HG03432 (cell line): ENCODE measurements around the gene ING5.
"Not testable (repeated sequence)": the region's sequence is repeated elsewhere in the genome, so short reads cannot be mapped to it uniquely, and the experiment has no call there.

Experiments used
- ATAC-seq: cut with Tn5 transposase; IDR thresholded peaks from one replicate; pipeline ENCODE4 v1.9.1; 2021; ENCODE audit warnings: mild to moderate bottlenecking, moderate library complexity; ENCODE audit not compliant: unreplicated experiment

Gene ING5

DNA sequence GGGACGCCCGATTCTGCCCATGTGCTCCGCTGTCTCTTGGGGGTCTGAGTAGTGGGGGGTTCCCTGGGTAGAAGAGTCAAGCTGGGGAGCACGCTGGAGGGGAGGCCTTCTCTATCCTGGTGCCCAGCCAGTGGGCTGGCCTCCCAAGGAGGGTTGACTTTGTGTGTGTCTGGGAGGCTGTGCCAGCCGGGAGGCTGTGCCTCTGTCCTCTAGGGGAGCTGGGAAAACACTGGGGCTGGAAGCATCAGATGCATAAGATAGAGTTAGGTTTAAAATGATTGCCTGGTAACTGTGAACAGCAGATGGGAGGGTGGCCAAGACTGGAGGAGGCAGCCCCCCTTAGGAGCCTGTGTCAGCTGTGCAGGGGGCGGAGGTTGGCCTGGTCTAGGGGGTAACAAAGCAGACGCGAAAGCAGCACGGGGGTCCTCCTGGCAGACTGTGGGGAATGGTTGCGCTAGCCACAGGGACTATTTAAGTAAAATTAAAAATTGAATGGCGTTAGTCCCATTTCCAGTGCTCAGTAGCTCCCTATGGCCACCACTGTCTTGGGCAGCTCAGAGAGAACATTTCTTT lies 1.3 kb downstream of the ING5 start:
- no peak for ATAC-seq

DNA sequence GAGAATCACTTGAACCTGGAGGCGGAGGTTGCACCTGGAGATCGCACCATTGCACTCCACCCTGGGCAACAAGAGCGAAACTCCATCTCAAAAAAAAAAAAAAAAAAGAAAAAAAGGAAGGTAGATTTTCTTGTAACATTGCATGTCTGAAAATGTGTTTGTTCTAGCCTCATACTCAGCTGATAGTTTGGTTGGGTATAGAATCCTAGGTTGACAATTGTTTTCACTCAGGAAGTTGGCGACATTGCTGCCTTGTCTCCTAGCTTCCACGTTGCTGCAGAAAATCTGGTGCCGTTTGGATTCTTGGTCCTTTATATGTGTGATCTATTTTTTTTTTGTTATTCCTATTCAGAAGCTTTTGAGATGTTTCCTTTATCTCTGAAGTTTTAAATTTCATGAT lies 4.7 kb downstream of the ING5 start:
- ATAC-seq, result no peak

DNA sequence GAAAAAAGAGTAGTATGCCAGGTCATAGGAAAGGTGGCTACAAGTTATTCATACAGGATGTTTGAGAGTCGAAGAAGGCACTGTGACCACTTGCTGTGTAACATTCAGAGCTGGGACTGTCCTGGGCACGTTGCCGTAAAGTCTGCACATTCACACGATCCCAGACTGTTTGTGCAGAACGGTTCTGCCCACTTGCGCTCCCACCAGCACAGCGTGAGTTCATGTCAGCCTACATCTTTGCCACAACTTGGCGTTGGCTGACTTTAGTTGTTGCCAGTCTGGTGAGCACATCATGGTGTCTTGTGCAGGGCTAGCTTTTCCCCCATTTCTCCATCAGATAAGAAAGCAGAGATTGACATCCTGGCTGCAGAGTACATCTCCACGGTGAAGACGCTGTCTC lies 7.0 kb downstream of the ING5 start:
- ATAC-seq, result no peak

DNA sequence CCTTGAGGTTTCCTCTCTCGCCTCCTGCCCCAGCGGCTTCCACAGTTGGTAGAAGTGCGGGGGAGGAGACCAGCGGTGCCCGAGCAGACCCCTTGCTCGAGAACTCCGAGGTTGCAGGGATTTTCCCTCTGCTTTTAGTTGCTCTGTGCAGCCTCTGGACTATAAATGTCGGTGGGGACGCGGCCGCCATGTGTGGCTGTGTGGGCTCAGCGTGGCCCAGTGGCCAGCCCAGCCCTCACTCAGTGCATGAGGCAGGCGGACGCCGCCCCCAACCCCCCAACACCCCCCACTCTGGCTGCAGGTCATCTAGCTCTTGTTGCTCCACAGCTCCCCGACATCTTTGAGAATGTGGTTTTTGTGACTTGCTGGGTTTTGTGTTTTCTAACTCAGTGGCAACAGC lies 17.3 kb downstream of the ING5 start:
- no peak for ATAC-seq

DNA sequence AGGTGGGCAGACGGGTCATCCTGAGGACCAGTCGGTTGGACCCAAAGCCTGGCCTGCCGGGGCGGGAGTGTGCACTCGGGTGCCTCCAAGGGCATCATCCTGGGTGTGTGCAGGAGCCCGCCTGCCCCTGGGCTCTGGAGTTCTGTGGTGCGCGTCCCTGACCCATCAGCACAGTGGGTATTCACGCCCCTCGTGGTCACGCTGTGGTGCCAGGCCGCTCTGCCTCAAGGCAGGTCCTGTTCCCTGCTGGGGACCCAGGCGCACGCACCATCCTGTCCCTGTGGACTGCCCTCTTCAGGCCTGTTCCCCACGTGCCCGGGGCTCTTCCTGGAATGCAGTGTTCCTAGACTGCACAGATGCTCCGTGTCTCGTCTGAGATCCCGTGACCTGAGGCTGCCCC lies 18.3 kb downstream of the ING5 start:
- ATAC-seq, result no peak

DNA sequence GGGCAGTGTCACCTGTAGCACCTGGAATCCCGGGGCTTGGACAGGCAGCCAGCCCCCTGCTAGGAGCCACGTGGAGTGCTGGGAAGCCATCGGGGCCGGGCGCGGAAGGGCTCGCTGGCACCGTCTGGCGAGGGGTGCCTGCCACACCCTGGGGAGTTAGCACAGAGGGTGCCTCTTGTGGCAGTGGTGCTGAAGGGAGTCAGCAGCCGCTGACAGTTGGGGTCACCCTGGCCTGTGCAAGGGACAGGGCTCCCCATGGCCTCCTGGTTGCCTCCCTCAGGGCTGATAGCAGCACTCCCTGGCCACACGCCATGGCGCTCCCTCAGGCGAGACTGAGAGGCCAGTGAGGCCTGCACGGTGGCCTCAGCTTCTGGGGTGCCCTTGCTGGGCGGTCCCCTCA lies 18.7 kb downstream of the ING5 start:
- ATAC-seq, result no peak

DNA sequence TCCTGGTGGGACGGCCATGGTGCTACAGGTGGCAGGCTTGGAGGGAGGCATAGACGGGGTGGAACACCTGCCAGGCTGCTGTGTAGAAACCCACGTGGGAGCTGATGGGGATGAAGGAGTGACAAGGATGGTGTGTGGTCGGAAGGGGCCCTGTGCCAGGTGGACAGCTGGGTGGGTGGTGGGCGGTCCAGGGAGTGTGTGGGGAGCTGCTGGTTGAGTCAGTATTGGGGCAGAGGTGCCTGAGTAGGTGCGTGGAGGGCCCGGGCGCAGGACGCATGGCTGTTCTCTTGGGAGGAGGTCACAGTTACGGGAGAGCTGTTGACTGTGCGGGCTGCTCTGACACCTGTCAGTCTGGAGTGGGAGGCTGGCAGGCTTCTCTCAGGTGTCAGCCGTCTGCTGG lies 20.0 kb downstream of the ING5 start:
- ATAC-seq, result no peak

DNA sequence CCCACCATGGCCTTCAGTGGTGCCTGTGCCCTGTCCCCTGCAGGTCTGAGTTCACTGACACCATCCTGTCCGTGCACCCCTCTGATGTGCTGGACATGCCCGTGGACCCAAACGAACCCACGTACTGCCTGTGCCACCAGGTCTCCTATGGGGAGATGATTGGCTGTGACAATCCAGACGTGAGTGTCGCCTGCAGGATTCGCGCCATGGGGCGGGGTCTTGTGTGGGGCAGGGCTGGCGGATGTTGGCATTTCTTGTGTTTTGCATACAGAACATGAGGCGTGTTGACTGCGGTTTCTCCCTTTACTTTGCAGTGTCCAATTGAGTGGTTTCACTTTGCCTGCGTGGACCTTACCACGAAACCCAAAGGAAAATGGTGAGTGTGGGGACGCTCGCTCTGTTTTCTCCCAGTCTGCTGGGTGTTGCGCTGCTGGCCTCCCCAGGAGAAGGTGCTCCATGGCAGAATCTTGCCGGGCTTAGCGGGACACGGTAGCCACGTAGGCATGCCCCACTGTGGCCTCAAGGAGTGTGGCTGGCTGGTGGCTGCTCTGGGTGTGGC lies 21.1 kb downstream of the ING5 start:
- no peak for ATAC-seq

DNA sequence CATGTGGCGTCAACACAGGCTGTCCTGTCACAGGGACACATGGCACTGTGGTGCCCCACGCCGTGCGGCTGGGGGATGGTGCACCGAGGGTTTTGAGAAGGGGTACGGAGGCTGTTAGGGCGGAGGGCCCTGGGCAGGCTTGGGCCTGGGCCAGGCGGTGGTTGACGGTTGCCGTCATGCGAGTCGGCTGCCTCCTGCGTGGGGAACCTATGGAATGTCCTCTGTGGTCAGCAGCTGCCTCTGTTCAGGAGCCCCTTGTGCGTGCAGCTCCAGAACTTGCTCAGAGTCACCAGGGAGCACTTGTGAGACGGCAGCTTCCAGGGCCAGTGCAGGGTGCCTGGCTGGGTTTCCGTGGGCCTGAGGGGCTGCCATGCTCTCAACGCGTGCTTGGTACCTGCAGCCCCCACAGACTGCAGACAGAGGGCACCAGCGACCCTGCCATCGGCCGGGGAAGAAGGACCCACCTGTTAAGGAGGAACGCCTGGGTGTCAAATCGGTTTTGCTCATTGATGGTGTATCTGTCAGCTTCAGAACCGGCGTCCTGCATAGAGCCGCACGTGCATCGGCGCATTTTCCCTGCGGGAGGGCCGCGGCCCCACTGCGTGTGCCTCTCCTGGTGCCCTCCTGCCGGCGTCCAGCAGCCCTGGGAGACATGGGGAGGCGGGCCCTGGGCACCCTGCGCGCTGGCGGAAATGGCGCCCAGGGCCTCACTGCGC lies 22.6 kb downstream of the ING5 start:
- no peak for ATAC-seq

DNA sequence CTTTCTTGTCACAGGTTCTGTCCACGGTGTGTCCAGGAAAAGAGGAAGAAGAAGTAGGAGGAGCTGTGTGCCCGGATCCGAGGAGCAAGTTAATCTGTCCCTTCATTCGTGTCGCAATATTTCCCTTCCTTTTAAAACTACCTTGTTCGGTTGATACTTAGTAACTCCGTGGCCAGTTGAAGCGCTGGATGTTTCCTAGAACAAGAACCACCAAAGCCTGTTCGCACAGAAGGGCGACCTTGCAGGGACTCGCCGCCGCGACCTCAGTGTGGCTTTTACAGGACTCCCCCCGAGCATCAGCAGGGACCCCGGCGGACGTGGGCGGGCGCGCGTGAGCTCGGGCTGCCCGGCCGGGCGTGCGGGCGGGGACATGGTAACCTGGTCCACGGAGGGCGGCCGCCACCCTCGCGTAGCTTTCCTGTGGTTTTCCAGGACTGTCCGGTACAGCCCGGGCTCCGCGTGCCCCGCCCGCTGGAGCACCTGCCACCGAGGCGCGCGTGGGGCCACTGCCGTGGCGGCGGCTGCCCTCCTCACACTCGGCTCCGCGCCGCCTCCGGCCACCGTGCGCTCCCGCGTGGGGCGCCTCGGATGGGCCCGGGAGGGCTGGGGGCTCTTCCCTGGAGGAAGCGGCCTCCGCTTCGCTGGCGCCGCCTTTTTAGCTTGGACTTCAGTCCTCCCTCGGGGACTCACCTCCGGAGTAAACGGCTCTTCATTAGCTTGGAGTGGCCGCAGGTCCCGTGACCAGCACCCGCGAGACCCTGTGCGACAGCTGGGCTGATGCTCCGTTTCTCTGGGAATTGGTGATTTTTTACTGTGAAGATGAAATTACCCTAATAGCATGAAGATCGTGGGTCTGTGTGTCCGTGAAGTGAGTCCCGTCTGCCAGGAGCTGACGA lies 23.4 kb downstream of the ING5 start:
- no peak for ATAC-seq

DNA sequence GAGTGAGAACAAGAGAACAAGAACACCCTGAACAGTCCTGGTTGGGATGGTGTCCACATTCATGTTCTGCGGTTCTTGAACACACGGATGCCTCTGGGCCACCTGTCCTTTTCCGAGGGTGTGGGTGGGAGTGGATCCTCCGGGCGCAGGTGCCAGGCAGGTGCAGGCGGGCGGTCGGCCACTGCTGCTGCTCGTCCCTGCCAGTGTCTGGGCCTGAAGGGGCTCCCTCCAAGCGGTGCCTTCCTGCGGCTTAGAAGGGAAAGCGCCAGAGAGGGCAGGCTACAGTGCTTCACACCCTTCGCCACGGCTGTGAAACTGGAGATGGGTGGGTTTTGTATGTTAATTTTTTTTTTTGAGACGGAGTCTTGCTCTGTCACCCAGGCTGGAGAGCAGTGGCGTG lies 24.6 kb downstream of the ING5 start:
- no peak for ATAC-seq

DNA sequence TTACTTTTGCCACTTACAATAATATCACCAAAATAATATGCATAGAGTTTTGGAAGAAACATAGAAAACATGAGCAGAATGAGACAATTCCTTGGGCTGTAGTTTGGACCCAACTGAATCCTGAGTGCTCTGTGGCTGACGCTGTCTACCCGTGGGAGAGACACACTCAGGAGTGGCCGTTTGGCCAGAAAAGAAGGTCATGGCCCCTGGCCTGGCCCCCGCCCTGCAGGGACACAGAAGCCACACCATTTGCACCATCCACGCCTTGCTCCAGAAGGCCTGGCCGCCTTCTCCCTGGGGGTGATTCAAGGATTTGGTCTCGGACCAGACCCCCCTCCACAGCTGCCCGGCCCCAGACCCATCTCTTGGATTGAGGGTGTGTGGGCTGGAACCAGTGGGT lies 26.2 kb downstream of the ING5 start:
- no peak for ATAC-seq

DNA sequence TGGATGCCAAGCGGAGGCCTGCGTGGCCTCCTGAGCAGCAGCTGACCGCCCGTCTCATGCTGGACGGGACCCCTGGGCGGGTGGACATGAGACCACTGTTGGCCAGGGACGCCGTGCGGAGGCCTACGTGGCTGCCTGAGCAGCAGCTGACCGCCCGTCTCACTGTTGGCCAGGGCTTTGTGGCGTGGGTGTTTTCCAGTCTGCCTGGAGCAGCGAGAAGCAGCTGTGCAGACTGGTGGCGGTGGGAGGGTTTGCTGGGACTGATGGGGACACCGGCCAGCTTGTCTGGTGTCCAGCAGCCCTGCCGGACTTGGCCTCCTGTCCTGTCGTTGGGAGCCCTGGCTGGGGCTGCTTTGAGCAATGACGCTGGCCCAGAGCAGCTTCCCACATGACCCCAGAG lies 26.8 kb downstream of the ING5 start:
- no peak for ATAC-seq

DNA sequence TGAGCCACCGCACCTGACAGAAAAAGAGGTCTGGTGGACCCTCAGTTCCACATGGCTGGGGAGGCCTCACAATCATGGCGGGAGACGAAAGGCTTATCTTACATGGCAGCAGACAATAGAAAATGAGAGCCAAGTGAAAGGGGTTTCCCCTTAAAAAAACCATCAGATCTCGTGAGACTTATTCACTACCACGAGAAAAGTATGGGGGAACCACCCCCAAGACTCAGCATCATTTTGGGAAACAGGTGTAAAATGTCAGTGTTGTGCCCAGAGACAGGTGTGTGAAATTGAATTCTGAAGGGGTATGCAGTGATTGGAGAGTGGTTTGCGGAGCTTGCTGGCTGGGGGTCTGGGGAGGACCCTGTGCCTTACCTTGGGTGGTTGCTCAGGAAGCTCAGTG lies 28.0 kb downstream of the ING5 start:
- no peak for ATAC-seq

DNA sequence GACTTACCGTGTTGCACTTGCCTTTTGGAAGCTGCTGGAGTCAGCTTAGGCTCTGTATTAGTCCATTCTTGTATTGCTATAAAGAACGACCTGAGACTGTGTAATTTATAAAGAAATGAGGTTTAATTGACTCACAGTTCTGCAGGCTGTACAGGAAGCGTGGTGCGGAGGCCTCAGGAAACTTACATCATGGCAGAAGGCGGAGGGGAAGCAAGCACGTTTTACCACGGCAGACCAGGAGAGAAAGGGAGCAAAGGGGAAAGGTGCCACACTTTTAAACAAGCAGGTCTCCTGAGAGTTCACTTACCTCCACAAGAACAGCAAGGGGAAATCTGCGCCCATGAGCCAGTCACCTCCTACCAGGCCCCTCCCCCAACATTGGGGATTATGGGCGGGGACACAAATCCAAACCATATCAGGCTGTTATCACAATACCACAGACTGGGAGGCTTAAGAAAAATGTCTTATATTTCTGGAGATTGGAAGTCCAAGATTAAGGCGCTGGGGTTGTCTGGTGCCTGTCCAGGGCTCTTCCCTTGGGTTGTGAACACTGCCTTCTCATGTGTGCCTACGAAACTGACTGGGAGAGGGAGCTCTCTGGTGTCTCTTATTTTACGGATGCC lies 28.9 kb downstream of the ING5 start:
- no peak for ATAC-seq

DNA sequence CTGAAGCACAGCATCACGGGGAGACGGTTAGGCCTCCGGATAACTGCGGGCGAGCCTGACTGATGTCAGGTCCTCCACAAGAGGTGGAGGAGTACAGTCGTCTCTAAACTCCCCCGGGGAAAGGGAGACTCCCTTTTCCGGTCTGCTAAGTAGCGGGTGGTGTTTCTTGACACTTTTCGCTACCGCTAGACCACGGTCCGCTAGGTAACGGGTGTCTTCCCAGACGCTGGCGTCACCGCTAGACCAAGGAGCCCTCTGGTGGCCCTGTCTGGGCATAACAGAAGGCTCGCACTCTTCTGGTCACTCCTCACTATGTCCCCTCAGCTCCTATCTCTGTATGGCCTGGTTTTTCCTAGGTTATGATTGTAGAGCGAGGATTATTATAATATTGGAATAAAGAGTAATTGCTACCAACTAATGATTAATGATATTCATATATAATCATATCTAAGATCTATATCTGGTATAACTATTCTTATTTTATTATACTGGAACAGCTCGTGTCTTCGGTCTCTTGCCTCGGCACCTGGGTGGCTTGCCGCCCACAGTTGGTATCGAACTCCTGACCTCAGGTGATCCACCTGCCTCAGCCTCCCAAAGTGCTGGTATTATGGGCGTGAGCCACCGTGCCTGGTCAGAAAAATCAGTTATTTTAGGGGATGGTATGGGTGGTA lies 30.8 kb downstream of the ING5 start:
- ATAC-seq, result not testable (repeated sequence)

DNA sequence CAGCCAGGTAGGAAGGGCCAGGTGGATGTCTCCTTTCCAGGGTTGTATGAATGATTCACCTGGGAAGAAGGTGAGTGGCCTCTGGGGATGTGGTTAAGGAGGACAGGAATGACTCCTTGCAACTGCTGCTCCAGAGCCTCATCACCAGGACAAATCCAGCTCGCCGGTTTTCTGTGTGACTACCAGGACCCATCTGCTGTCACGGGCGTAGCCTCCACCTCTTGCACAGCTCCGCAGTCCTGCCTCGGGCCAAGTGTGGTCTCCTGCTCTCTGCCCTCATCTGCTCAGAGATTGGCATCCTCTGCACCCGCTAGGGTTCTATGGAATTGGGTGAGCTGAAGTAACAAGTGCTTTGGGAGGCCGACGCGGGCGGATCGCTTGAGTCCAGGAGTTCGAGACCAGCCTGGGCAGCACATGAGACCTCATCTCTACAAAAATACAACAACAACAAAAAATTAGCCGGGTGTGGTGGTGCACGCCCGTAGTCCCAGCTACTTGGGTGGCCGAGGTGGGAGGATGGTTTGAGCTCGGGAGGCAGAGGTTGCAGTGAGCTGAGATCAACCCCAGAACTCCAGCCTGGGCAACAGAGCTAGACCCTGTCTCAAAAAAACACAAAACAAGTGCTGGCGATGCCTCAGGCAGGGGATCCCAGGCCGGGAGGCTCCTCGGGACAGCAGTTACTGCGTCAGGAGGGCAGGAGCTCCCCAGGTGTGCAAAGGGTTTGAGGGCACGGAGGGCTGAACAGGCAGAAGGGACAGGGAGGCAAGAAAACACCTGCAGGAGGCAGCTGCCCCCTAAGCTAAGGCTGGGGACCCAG lies 31.8 kb downstream of the ING5 start:
- no peak for ATAC-seq

DNA sequence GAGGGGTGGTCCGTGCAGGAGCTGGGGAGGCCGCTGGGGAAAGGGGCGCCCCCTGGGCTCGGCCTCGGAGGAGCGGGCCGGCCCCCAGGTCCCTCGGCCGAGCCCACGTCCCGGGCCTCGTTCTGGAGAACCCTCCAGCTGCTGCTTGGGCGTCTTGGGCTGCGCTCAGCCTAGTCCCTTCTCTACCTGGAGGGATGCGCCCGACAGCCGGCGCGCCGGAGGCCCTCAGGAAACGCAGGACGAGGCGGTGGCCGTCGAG lies 32.3 kb downstream of the ING5 start:
- peak; percentile 35 for ATAC-seq

DNA sequence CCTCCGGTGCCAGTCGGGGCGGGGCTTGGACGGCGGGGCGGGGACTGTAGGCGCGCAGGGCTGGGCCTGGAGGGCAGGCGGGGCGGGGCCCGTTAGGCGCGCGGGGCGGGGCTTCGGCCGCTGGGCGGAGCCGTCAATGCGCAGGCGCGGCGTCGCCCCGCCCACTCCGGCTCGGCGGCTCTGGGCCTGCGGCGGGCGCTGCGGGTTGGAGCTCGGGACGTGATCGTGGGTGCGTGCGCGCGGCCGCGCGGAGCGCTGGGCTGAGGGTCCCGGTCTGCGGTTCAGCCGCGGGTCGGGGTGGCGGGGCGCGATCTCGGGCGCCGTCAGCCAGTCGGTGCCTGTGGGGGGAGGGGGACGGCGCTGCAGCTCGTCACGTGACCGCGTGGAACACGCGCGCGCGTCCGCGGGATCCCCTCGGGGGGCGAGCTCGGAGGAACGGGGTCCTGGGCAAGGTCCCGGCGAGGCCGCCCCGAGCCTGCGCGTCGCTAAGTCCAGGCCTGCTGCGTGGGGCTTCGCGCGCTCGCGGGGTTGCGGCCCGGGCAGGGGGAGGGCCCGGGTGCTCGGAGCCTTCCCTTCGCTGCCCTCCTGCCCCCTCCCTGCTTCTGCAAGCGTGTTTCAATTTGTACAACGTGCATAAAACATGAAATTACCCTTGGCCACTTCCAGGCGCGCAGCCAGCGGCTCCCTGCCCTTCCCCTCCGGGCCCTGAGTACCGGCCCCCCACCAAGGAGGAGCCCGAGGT lies 32.8 kb downstream of the ING5 start, which contains the start of gene D2HGDH:
D2HGDH (plus strand) TSS at position 164 of the 742 bp plus-strand sequence. CDS start 595 bp downstream, outside the sequence.
- peak; percentile 79 for ATAC-seq
